Neutrophil (primary cell): Measurements from ENCODE around the gene KIF13A.

ENCODE experiments used
- H3K27ac ChIP-seq: fragments of 200-600 bp; sonication (generic); 2 replicates; pipeline ENCODE4 v1.5.1; 2016; ENCODE audit warnings: mild to moderate bottlenecking, moderate library complexity
- H3K27me3 ChIP-seq: fragments of 200-600 bp; sonication (generic); 2 replicates; pipeline ENCODE4 v1.6.0; 2016; ENCODE audit warnings: mild to moderate bottlenecking
- H3K36me3 ChIP-seq: fragments of 200-600 bp; sonication (generic); 2 replicates; pipeline ENCODE4 v1.5.1; 2017
- H3K4me1 ChIP-seq, 2 experiments: fragments of 200-600 bp in 1 of 2; sonication (generic) in 1 of 2; 1 replicate in 1 of 2; 2 replicates in 1 of 2; pipeline versions ENCODE4 v1.5.1 to v1.6.1; 2013 to 2016; ENCODE audit warnings: low read depth in 1 of 2, low read length in 1 of 2, mild to moderate bottlenecking in 1 of 2, moderate library complexity in 1 of 2; ENCODE audit not compliant: control insufficient read depth in 1 of 2, insufficient read depth in 1 of 2
- H3K4me3 ChIP-seq, 2 experiments: fragments of 200-600 bp in 1 of 2; sonication (generic) in 1 of 2; 1 replicate in 1 of 2; 2 replicates in 1 of 2; pipeline ENCODE4 v1.5.1; 2013 to 2016; ENCODE audit warnings: low read depth in 1 of 2, low read length in 1 of 2, mild to moderate bottlenecking in 1 of 2, moderate library complexity in 1 of 2
- H3K9me3 ChIP-seq: fragments of 200-600 bp; sonication (generic); 2 replicates; pipeline ENCODE4 v1.5.1; 2016
- TF ChIP-seq, protein P1 (sequence below): fragments of 200-600 bp; sonication (generic); IDR thresholded peaks from 2 replicates; pipeline ENCODE4 v1.5.1; 2016; ENCODE audit warnings: antibody characterized with exemption

The KIF13A gene

DNA sequence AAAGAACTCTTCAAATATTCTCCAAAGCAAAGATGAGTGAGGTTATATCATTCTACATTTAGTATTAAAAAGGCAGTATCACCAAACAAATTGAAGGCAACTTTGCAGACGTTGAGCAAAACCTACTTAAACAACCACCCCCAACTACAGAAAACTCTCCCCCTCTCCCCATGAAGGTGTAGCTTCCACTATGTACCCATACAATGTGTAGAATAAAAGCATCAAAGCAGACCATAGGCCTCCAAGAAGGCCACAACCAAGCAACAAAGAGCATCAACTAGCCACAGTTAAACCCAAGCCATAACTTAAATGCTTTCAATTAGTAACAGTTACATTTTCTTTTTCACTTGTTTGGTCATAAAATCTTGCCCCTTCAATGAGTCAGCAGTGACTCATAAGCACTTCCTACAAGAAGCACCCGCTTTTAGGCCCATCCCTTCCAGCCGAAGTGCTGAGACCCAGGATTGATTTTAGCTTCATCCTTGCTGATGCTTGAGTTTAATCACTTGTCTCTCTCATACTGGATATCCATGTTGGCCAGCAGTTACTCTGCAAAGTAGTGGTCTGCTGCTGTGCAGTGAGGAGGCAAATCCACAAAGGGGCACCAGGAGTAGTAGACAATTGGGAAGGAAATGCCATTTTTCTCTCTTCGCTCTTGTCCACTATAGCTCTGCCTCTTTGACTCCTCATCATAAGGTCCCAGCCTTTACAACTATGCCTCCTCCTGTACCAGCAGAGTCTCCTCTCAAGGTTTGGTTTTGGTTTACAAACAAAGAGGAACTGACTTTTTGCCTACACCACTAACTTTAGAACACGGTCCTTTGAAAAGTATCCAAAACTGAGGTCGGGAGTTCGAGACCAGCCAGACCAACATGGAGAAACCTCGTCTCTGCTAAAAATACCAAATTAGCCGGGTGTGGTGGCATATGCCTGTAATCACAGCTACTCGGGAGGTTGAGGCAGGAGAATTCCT, 272.3 kb downstream of the KIF13A start:
- Histone ChIP-seq H3K9me3 (no peaks in the 10 kb centered on the region), H3K4me3 (no peak overlapping the region), H3K4me1 (no peaks in the 10 kb centered on the region), H3K27ac (no peak overlapping the region), H3K27me3 (no peaks in the 10 kb centered on the region), H3K36me3 (no peaks in the 10 kb centered on the region)
- TF ChIP-seq, protein P1, sequence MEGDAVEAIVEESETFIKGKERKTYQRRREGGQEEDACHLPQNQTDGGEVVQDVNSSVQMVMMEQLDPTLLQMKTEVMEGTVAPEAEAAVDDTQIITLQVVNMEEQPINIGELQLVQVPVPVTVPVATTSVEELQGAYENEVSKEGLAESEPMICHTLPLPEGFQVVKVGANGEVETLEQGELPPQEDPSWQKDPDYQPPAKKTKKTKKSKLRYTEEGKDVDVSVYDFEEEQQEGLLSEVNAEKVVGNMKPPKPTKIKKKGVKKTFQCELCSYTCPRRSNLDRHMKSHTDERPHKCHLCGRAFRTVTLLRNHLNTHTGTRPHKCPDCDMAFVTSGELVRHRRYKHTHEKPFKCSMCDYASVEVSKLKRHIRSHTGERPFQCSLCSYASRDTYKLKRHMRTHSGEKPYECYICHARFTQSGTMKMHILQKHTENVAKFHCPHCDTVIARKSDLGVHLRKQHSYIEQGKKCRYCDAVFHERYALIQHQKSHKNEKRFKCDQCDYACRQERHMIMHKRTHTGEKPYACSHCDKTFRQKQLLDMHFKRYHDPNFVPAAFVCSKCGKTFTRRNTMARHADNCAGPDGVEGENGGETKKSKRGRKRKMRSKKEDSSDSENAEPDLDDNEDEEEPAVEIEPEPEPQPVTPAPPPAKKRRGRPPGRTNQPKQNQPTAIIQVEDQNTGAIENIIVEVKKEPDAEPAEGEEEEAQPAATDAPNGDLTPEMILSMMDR, result no peak

DNA sequence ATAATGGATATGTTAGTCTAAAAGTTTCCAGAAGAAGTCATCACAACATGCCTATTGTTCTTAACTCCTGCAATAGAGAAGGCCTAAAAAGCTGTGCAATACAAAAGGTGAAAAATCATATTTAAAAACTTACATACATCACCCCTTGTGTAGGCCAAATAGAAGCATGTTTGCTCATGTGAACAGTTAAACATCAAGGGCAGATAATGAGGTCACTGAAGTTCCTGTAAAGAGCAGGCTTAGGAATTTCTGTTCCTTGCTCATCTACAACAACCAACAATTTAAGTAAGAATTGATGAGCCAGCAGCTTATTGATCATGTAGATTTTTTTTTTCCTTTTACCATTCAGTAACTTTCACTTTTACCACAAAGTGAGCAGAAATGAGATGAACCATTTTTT, 273.3 kb downstream of the KIF13A start:
- no peaks in the 10 kb centered on the region for H3K9me3 ChIP-seq
- H3K4me3 ChIP-seq, result no peak overlapping the region
- no peaks in the 10 kb centered on the region for H3K36me3 ChIP-seq
- no peaks in the 10 kb centered on the region for H3K27me3 ChIP-seq
- TF ChIP-seq, protein P1, result no peak
- no peaks in the 10 kb centered on the region for H3K4me1 ChIP-seq
- no peak overlapping the region for H3K27ac ChIP-seq

DNA sequence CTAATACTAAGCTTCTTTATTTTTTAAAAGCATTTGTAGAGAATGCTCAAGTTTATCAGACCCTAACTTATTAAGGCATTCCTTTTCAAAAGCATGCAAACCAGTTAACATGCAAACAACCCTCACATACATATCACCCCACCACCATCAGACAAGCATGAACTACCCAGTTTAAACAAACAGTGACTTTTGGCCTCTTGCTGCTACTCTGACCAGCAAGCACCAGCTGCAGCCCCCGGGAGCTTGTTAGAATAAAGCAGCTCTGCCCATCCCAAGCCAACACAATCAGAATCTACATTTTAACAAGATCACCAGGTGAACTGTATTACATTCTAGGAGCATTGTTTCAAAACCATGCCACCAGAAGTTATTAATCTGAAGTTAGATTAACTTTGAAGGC, 274.9 kb downstream of the KIF13A start:
- Histone ChIP-seq H3K36me3 (no peaks in the 10 kb centered on the region), H3K4me3 (no peak overlapping the region), H3K27me3 (no peaks in the 10 kb centered on the region), H3K27ac (no peak overlapping the region), H3K9me3 (no peaks in the 10 kb centered on the region), H3K4me1 (no peaks in the 10 kb centered on the region)
- TF ChIP-seq, protein P1, result no peak

DNA sequence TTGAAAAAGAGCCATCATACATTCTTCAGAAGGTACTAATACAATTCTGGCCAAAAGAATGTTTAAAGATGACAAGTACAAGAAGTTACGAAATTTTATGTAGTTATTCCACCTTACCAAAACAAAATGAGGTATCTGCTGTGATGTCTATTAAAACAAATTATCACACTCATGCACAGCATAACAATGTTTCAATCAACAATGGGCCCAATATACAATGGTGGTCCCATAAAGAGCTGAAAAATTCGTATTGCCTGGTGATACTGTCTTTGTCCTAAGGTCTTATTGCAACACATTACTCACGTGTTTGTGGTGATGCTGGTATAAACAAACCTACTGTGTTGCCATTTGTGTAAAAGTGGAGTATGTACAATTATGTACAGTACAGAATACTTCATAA, 277.1 kb downstream of the KIF13A start:
- Histone ChIP-seq H3K4me3 (no peak overlapping the region), H3K36me3 (no peaks in the 10 kb centered on the region)
- TF ChIP-seq, protein P1, result no peak

DNA sequence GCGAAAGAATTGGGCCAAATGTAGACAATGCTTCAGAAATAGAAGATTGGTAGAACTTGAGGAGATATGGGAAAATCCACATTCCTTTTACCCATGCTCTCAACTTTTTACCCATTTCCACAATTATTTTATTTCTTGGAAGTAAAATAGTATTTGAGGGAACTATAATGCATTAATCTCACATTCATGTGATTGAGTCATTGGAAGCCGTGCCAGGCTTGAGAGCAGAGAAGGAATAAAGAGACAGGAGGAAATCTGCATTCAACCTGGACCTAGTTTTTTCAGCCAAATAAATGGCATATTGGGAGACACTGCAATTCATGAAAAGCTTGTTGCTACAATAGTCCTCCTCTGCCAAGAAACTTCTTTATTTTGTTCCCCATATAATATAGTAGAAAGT, 278.0 kb downstream of the KIF13A start:
- Histone ChIP-seq H3K36me3 (no peaks in the 10 kb centered on the region), H3K4me1 (peaks cover 20% of the 10 kb centered on the region in 2 experiments), H3K27ac (no peak overlapping the region), H3K9me3 (no peaks in the 10 kb centered on the region), H3K27me3 (no peaks in the 10 kb centered on the region), H3K4me3 (no peak overlapping the region)
- TF ChIP-seq, protein P1, result no peak

More for the DNA sequence above, 277.1 kb downstream of the KIF13A start:
- H3K27ac ChIP-seq, result no peak overlapping the region
- no peaks in the 10 kb centered on the region for H3K27me3 ChIP-seq
- H3K9me3 ChIP-seq, result no peaks in the 10 kb centered on the region
- peaks cover 11 to 12% of the 10 kb centered on the region in 2 experiments for H3K4me1 ChIP-seq
